GM12865 (cell line): ENCODE data around the gene JDP2.
A peak's percentile ranks its signal among the peaks of the same experiment; 100 is the strongest.

Experiments used
- DNase-seq: peaks from one replicate; pipeline ENCODE4 v3.0.0; 2010; ENCODE audit warnings: low read depth
- H3K4me3 ChIP-seq: 2 replicates; pipeline ENCODE4 v1.5.1; 2011; ENCODE audit warnings: mild to moderate bottlenecking, low read depth, low read length, control low read depth
- CTCF ChIP-seq: IDR thresholded peaks from 2 replicates; pipeline ENCODE4 v1.5.1; 2011; ENCODE audit warnings: low read length, control low read depth, low read depth, inconsistent platforms; ENCODE audit not compliant: insufficient read depth; ENCODE audit errors: missing control alignments

The JDP2 gene

GRCh38 chr14:75510547-75510946 lies 82.7 kb downstream of the JDP2 start:
- no peak for TF ChIP-seq CTCF
- H3K4me3 ChIP-seq = no peak overlapping the region
- DNase-seq = no peak

GRCh38 chr14:75511201-75511600 lies 83.4 kb downstream of the JDP2 start:
- H3K4me3 ChIP-seq = no peak overlapping the region
- no peak for DNase-seq
- no peak for TF ChIP-seq CTCF

GRCh38 chr14:75513911-75514672 lies 86.3 kb downstream of the JDP2 start:
- H3K4me3 ChIP-seq = peak overlapping the region; percentile 91; the same call in 1 of the 2 replicates
- no peak for TF ChIP-seq CTCF
- DNase-seq = peak; percentile 84

- peak; percentile 37 for TF ChIP-seq CTCF
- peak; percentile 90 for DNase-seq
- H3K4me3 ChIP-seq = peak overlapping the region; percentile 91
Observed at GRCh38 chr14:75514673-75515628, 87.1 kb downstream of the JDP2 start.

GRCh38 chr14:75515629-75515996 lies 87.8 kb downstream of the JDP2 start:
- DNase-seq = peak; percentile 87
- no peak for TF ChIP-seq CTCF
- H3K4me3 ChIP-seq = peak overlapping the region; percentile 91

- TF ChIP-seq CTCF = peak; percentile 85
- peak overlapping the region; percentile 91 for H3K4me3 ChIP-seq
- peak; percentile 87 for DNase-seq
Observed at GRCh38 chr14:75518625-75519024, 90.8 kb downstream of the JDP2 start.
